Measurements from ENCODE around the gene DYNC1LI2.

The DYNC1LI2 gene

GRCh38 chr16:66703406-66704215 is 47.8 kb downstream of the DYNC1LI2 start:
- H3K4me3 ChIP-seq (replicated peaks in 1 of 2; ENCODE audit: low read depth in 2 of 2, low read length in 2 of 2): no peak overlapping the region
- peak in 1 of 2 donors; percentile 26 for DNase-seq (ENCODE audit: low read depth in 2 of 2)
- TF ChIP-seq CTCF (IDR thresholded peaks at IDR 0.05; ENCODE audit: low read depth, low read length): no peak

- H3K4me3 ChIP-seq (replicated peaks in 1 of 2; ENCODE audit: low read depth in 2 of 2, low read length in 2 of 2): no peak overlapping the region
- no peak for TF ChIP-seq CTCF (IDR thresholded peaks at IDR 0.05; ENCODE audit: low read depth, low read length)
- DNase-seq (ENCODE audit: low read depth in 2 of 2): no peak
Measured at GRCh38 chr16:66701516-66701915, 49.9 kb downstream of the DYNC1LI2 start.

DNA sequence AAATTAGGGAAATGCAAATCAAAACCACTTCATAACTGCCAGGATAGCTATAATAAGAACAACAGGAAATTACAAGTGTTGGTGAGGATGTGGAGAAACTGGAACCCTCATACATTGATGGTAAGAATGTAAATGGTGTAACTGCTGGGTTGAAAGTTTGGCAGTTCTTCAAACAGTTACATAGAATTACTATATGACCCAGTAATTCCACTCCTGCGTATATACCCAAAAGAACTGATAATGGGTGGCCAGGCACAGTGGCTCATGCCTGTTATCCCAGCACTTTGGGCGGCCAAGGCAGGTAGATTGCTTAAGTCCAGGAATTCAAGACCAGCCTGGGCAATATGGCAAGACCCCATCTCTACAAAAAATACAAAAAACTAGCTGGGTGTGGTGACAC is 50.4 kb downstream of the DYNC1LI2 start:
- H3K4me3 ChIP-seq (replicated peaks in 1 of 2; ENCODE audit: low read depth in 2 of 2, low read length in 2 of 2): no peak overlapping the region
- TF ChIP-seq CTCF (IDR thresholded peaks at IDR 0.05; ENCODE audit: low read depth, low read length): no peak

GRCh38 chr16:66699898-66700297 is 51.5 kb downstream of the DYNC1LI2 start:
- no peak for TF ChIP-seq CTCF (IDR thresholded peaks at IDR 0.05; ENCODE audit: low read depth, low read length)
- H3K4me3 ChIP-seq (replicated peaks in 1 of 2; ENCODE audit: low read depth in 2 of 2, low read length in 2 of 2): no peak overlapping the region
- no peak for DNase-seq (ENCODE audit: low read depth in 2 of 2)

More for the DNA sequence above, 50.4 kb downstream of the DYNC1LI2 start:
- peak; percentile 27 to 30 for DNase-seq (ENCODE audit: low read depth in 2 of 2)

GRCh38 chr16:66698046-66698445 is 53.4 kb downstream of the DYNC1LI2 start:
- H3K4me3 ChIP-seq (replicated peaks in 1 of 2; ENCODE audit: low read depth in 2 of 2, low read length in 2 of 2): no peak overlapping the region
- DNase-seq (ENCODE audit: low read depth in 2 of 2): no peak
- no peak for TF ChIP-seq CTCF (IDR thresholded peaks at IDR 0.05; ENCODE audit: low read depth, low read length)

- H3K4me3 ChIP-seq (replicated peaks in 1 of 2; ENCODE audit: low read depth in 2 of 2, low read length in 2 of 2): peak within 1 kb of the TSS; percentile 69
Measured at GRCh38 chr16:66696669-66697630, 54.5 kb downstream of the DYNC1LI2 start, which contains the start of gene CMTM4. Gene CMTM4, minus strand, starts transcription at chr16:66696743. Its CDS starts 218 bp downstream, at chr16:66696525.

More at GRCh38 chr16:66696669-66697630, 54.5 kb downstream of the DYNC1LI2 start, which contains the start of gene CMTM4:
- TF ChIP-seq CTCF (IDR thresholded peaks at IDR 0.05; ENCODE audit: low read depth, low read length): no peak
- peak; percentile 78 to 90 for DNase-seq (ENCODE audit: low read depth in 2 of 2)

Measured in cardiac fibroblast (primary cell).